Measurements from ENCODE around the gene STEAP4.

STEAP4 gene
- total RNA-seq: 0 to 0.58 (median 0) reads per million in 3 donors

DNA sequence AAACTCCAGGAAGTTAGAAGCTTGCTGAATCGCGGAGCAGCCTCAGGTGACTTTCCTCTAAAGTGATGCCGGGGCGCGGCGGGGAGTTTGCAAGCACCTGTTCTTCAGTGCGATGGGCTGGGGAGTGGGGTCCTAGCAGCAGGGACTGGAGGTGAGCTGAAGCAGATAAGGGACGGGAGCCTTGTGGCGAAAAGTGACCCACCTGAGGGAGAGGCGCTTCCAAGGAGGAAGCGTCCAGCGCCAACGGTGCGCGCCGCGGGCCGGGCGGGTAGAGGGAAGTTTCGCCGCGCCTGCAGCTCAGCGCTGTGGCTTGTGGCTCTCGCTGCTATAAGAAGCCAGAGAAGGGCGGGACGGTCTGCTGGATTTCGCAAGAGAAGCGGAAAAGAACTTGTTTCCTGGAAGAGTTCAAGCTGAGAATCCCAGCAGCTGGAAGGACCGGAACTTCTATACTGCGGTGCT lies at the start of gene STEAP4:
STEAP4 (minus strand) TSS at position 305 of the 459 bp plus-strand sequence. CDS start 22,625 bp downstream, outside the sequence.
- no peaks in the 10 kb centered on the region for H3K9me3 ChIP-seq (ENCODE audit: control insufficient read depth, low read length)
- no peak within 1 kb of the TSS for H3K4me3 ChIP-seq (ENCODE audit: insufficient read depth, low read depth, low read length, poor library complexity, severe bottlenecking)
- H3K4me1 ChIP-seq (ENCODE audit: control insufficient read depth, insufficient read depth, low read length, poor library complexity, severe bottlenecking): no peaks in the 10 kb centered on the region
- no peak for DNase-seq
- H3K27ac ChIP-seq (ENCODE audit: insufficient read depth, low read length, poor library complexity, severe bottlenecking): no peak within 1 kb of the TSS
- no peaks in the 10 kb centered on the region for H3K36me3 ChIP-seq (ENCODE audit: control insufficient read depth, insufficient read depth, low read length)
- peaks cover 4% of the 10 kb centered on the region for H3K27me3 ChIP-seq (replicated peaks; ENCODE audit: control insufficient read depth, insufficient read depth, low read length, poor library complexity, severe bottlenecking)

DNA sequence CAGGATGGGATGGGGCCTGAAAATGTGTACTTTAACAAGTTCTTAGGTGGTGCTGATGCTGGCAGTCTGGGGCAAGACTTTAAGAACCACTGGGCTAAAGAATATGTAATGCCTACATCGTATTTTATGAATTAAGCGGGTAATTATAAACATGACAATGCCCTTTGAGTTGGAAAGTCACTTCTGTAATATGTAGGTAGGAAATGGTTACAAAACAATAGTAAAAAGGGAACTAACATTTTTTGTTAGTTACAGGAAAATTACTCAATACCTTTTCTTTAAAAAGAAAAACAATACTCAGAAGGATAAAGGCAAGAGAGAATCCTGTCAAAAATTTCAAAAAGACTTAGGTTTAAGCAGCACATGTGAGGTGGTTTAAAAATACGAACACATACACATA lies 48.3 kb upstream of the STEAP4 start:
- Histone ChIP-seq H3K4me3 (ENCODE audit: insufficient read depth, low read depth, low read length, poor library complexity, severe bottlenecking) (no peak overlapping the region), H3K36me3 (ENCODE audit: control insufficient read depth, insufficient read depth, low read length) (no peaks in the 10 kb centered on the region), H3K27me3 (replicated peaks; ENCODE audit: control insufficient read depth, insufficient read depth, low read length, poor library complexity, severe bottlenecking) (no peaks in the 10 kb centered on the region), H3K27ac (ENCODE audit: insufficient read depth, low read length, poor library complexity, severe bottlenecking) (no peak overlapping the region), H3K4me1 (ENCODE audit: control insufficient read depth, insufficient read depth, low read length, poor library complexity, severe bottlenecking) (no peaks in the 10 kb centered on the region), H3K9me3 (ENCODE audit: control insufficient read depth, low read length) (no peaks in the 10 kb centered on the region)
- DNase-seq: no peak

DNA sequence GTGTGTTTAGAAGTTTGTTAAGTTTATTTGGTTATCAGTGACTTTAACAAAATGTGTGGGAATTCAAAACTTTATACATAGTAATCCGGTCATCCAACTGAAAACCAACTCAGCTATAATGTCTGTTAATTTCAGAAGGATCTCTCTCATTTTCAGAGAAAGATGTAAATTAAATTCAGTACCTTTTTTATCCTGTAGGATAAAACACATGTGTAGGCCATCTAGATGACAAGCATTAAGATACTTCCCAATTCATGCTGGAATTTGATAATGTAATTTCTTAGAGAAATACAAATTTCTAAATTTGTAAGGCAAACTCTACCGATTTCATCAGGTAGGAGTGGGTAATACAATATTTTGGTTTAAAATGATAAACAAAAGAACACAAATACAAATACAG lies 43.4 kb upstream of the STEAP4 start:
- H3K4me3 ChIP-seq (ENCODE audit: insufficient read depth, low read depth, low read length, poor library complexity, severe bottlenecking): no peak overlapping the region
- no peaks in the 10 kb centered on the region for H3K9me3 ChIP-seq (ENCODE audit: control insufficient read depth, low read length)
- H3K27me3 ChIP-seq (replicated peaks; ENCODE audit: control insufficient read depth, insufficient read depth, low read length, poor library complexity, severe bottlenecking): no peaks in the 10 kb centered on the region
- no peak overlapping the region for H3K27ac ChIP-seq (ENCODE audit: insufficient read depth, low read length, poor library complexity, severe bottlenecking)
- H3K36me3 ChIP-seq (ENCODE audit: control insufficient read depth, insufficient read depth, low read length): no peaks in the 10 kb centered on the region
- no peaks in the 10 kb centered on the region for H3K4me1 ChIP-seq (ENCODE audit: control insufficient read depth, insufficient read depth, low read length, poor library complexity, severe bottlenecking)
- no peak for DNase-seq

DNA sequence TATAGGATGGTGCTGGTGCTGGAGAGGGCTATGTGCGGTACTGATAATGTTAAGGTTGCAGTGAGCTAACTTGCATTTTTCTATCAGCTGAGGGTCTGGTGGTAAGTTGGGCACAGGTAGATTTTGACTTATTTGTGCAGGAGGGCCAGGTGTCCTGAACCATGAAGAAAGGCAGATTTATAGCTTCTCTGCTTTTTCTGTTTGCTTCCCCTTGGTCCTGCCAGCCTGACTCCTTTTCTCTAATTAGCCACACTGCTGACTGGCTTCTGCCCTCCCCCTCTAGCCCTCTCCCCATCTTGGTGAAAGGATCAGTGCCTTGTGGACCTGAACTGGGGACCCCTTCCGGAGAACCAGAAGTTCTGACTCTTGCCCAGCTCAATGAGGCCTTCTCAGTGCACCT lies 40.8 kb upstream of the STEAP4 start:
- H3K4me1 ChIP-seq (ENCODE audit: control insufficient read depth, insufficient read depth, low read length, poor library complexity, severe bottlenecking): no peaks in the 10 kb centered on the region
- H3K9me3 ChIP-seq (ENCODE audit: control insufficient read depth, low read length): no peaks in the 10 kb centered on the region
- H3K36me3 ChIP-seq (ENCODE audit: control insufficient read depth, insufficient read depth, low read length): no peaks in the 10 kb centered on the region
- no peak overlapping the region for H3K4me3 ChIP-seq (ENCODE audit: insufficient read depth, low read depth, low read length, poor library complexity, severe bottlenecking)
- no peaks in the 10 kb centered on the region for H3K27me3 ChIP-seq (replicated peaks; ENCODE audit: control insufficient read depth, insufficient read depth, low read length, poor library complexity, severe bottlenecking)
- no peak for DNase-seq
- no peak overlapping the region for H3K27ac ChIP-seq (ENCODE audit: insufficient read depth, low read length, poor library complexity, severe bottlenecking)

DNA sequence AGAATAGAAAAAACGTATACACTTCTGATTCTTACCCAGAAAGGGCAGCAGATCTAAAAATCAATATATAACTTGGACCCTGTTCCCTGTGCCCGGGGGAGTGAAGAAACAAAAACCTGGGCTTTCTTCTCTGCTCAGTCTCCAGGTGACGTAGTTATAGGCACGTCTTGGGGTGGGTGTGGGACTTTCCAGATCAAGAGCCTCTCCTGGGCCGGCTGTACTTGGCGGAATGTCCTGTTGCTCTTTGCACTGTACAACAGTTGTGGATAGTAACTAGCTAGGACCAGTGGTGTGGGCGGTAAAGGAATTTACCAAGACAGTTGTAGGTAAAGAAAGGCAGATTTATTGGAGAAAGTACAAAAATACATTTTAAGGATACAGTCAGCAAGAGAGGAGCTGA lies 40.4 kb upstream of the STEAP4 start:
- no peaks in the 10 kb centered on the region for H3K36me3 ChIP-seq (ENCODE audit: control insufficient read depth, insufficient read depth, low read length)
- no peak for DNase-seq
- H3K27me3 ChIP-seq (replicated peaks; ENCODE audit: control insufficient read depth, insufficient read depth, low read length, poor library complexity, severe bottlenecking): no peaks in the 10 kb centered on the region
- no peaks in the 10 kb centered on the region for H3K4me1 ChIP-seq (ENCODE audit: control insufficient read depth, insufficient read depth, low read length, poor library complexity, severe bottlenecking)
- H3K27ac ChIP-seq (ENCODE audit: insufficient read depth, low read length, poor library complexity, severe bottlenecking): no peak overlapping the region
- no peaks in the 10 kb centered on the region for H3K9me3 ChIP-seq (ENCODE audit: control insufficient read depth, low read length)
- H3K4me3 ChIP-seq (ENCODE audit: insufficient read depth, low read depth, low read length, poor library complexity, severe bottlenecking): no peak overlapping the region

DNA sequence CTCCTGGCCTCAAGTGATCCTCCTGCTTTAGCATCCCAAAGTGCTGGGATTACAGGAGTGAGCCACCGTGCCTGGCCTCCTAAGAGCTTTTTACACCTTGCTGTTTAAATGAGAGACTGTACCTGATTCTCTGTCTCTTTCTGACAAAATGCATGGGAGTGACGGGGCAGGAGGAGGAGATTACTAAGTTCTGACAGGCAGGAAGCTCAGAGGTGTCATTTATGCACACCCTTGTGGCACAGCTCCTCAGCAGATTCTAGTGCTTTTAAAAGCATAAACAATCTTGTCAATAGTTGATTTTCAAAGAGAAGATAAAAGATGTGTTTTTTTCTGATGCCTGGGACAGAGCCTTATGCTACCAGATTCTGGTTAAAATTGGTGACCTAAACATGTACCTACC lies 39.7 kb upstream of the STEAP4 start:
- Histone ChIP-seq H3K27ac (ENCODE audit: insufficient read depth, low read length, poor library complexity, severe bottlenecking) (no peak overlapping the region), H3K36me3 (ENCODE audit: control insufficient read depth, insufficient read depth, low read length) (no peaks in the 10 kb centered on the region), H3K27me3 (replicated peaks; ENCODE audit: control insufficient read depth, insufficient read depth, low read length, poor library complexity, severe bottlenecking) (no peaks in the 10 kb centered on the region), H3K4me3 (ENCODE audit: insufficient read depth, low read depth, low read length, poor library complexity, severe bottlenecking) (no peak overlapping the region), H3K4me1 (ENCODE audit: control insufficient read depth, insufficient read depth, low read length, poor library complexity, severe bottlenecking) (no peaks in the 10 kb centered on the region), H3K9me3 (ENCODE audit: control insufficient read depth, low read length) (no peaks in the 10 kb centered on the region)
- DNase-seq: no peak

DNA sequence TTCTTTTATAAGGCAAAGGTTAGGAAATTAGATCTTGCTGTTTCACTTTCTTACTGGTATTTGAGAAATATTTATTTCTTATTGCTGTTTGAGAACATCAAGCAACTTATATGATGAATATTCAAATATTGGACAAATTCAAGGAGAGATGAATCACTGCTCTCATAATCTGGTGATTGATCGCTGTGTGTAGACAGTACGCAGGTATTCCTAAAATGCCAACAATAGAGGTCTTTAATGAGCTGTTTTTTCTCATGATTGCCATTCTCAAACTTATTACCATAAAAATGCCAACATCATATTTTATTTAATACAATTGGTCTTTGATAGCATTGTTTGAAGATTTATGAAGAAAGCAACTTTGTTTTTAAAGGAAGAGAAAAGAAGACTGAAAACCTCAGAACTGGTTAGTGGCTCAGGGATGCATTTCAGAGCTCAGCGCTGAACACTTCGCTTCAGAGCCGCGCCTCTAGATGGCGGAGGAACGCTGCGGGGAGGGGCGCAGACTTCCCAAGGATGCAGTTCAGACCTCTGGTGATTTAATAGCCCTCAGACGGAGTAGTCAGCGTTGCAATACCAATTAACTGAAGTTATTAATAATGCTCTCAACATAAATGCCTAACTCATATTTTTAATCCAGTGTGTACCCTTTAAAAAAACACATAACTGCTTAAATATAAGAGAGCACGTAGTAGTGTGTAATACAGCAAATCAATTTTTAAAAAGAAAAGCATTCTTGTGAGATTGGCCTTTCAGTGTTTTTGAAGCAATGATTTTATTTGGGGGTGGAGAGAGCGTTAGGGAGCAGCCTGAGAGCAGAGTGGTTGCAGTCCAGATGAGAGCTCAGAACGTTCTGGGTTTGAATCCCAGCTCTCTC lies 38.5 kb upstream of the STEAP4 start:
- no peaks in the 10 kb centered on the region for H3K27me3 ChIP-seq (replicated peaks; ENCODE audit: control insufficient read depth, insufficient read depth, low read length, poor library complexity, severe bottlenecking)
- H3K9me3 ChIP-seq (ENCODE audit: control insufficient read depth, low read length): no peaks in the 10 kb centered on the region
- H3K4me3 ChIP-seq (ENCODE audit: insufficient read depth, low read depth, low read length, poor library complexity, severe bottlenecking): no peak overlapping the region
- H3K4me1 ChIP-seq (ENCODE audit: control insufficient read depth, insufficient read depth, low read length, poor library complexity, severe bottlenecking): no peaks in the 10 kb centered on the region
- H3K36me3 ChIP-seq (ENCODE audit: control insufficient read depth, insufficient read depth, low read length): no peaks in the 10 kb centered on the region
- no peak for DNase-seq
- no peak overlapping the region for H3K27ac ChIP-seq (ENCODE audit: insufficient read depth, low read length, poor library complexity, severe bottlenecking)

DNA sequence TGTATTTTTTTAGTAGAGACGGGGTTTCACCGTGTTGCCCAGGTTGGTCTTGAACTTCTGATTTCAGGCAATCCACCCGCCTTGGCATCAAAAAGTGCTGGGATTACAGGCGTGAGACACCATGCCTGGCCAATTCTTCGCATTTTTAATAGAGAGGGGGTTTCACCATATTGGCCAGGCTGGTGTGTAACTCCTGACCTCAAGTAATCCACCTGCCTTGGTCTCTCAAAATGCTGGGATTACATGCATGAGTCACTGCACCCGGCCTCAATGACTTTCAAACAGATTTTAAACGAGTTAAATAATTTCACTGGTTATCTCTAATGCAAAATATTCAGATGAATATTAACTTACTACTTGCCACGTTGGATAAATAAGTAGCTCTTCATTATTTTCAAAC lies 37.6 kb upstream of the STEAP4 start:
- Histone ChIP-seq H3K4me1 (ENCODE audit: control insufficient read depth, insufficient read depth, low read length, poor library complexity, severe bottlenecking) (no peaks in the 10 kb centered on the region), H3K27me3 (replicated peaks; ENCODE audit: control insufficient read depth, insufficient read depth, low read length, poor library complexity, severe bottlenecking) (no peaks in the 10 kb centered on the region), H3K4me3 (ENCODE audit: insufficient read depth, low read depth, low read length, poor library complexity, severe bottlenecking) (no peak overlapping the region), H3K36me3 (ENCODE audit: control insufficient read depth, insufficient read depth, low read length) (no peaks in the 10 kb centered on the region), H3K27ac (ENCODE audit: insufficient read depth, low read length, poor library complexity, severe bottlenecking) (no peak overlapping the region), H3K9me3 (ENCODE audit: control insufficient read depth, low read length) (no peaks in the 10 kb centered on the region)
- DNase-seq: no peak

DNA sequence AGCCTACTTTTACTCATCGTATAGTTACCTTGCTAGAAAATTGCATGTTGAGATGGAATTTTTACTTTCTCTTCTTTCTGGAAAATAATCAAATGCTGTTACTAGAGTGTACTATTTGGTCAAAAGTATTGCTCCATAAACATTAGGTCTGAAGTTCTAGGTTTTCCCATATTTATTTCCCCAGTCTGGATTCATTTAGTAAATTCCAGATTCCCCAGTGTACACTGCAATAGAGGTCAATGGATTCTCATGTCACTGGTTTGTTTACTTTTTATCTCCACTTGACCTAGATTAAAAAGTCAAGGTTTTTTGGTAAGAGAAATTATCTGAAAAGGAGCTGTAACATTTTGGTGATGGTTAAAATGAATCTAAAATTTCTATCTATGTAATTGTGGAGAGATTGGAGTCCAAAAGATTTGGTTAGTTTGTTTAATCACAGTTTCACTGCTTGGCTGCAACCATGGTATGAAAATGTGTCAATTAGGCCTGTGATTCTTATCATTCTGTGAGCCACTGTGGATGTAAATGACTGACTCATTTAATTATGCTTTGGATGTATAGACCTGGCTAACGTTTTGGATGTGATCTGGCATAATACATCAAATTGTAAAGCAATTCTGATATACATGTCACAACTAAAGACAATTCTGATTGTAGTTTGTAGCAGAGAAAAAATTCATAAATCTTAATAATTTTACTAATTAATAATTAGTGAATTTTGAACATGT lies 32.7 kb upstream of the STEAP4 start:
- no peak overlapping the region for H3K27ac ChIP-seq (ENCODE audit: insufficient read depth, low read length, poor library complexity, severe bottlenecking)
- no peak for DNase-seq
- no peaks in the 10 kb centered on the region for H3K4me1 ChIP-seq (ENCODE audit: control insufficient read depth, insufficient read depth, low read length, poor library complexity, severe bottlenecking)
- no peaks in the 10 kb centered on the region for H3K36me3 ChIP-seq (ENCODE audit: control insufficient read depth, insufficient read depth, low read length)
- no peak overlapping the region for H3K4me3 ChIP-seq (ENCODE audit: insufficient read depth, low read depth, low read length, poor library complexity, severe bottlenecking)
- no peaks in the 10 kb centered on the region for H3K27me3 ChIP-seq (replicated peaks; ENCODE audit: control insufficient read depth, insufficient read depth, low read length, poor library complexity, severe bottlenecking)
- H3K9me3 ChIP-seq (ENCODE audit: control insufficient read depth, low read length): no peaks in the 10 kb centered on the region

DNA sequence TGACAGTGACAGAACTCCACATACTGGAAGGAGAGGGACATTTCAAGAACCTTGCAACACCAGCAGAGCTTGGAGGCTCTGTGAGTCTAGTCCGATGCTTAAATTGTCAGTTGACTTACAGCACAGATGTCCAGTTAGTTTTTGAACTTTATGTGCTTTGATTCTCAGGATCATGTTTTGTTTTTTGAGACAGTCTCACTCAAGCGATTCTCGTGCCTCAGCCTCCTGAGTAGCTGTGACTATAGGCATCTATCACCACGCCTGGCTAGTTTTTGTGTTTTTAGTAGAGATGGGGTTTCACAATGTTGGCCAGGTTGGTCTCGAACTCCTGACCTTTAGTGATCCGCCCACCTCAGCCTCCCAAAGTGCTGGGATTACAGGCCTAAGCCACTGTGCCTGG lies 31.8 kb upstream of the STEAP4 start:
- H3K36me3 ChIP-seq (ENCODE audit: control insufficient read depth, insufficient read depth, low read length): no peaks in the 10 kb centered on the region
- no peak overlapping the region for H3K27ac ChIP-seq (ENCODE audit: insufficient read depth, low read length, poor library complexity, severe bottlenecking)
- H3K4me1 ChIP-seq (ENCODE audit: control insufficient read depth, insufficient read depth, low read length, poor library complexity, severe bottlenecking): no peaks in the 10 kb centered on the region
- DNase-seq: no peak
- no peak overlapping the region for H3K4me3 ChIP-seq (ENCODE audit: insufficient read depth, low read depth, low read length, poor library complexity, severe bottlenecking)
- no peaks in the 10 kb centered on the region for H3K27me3 ChIP-seq (replicated peaks; ENCODE audit: control insufficient read depth, insufficient read depth, low read length, poor library complexity, severe bottlenecking)
- H3K9me3 ChIP-seq (ENCODE audit: control insufficient read depth, low read length): no peaks in the 10 kb centered on the region
